ENCODE results near the gene KCNIP3. TPM values are rescaled to one million over a fixed set of nuclear protein-coding genes. Genes with fewer than 3 reads are reported as not detected.

KCNIP3 gene
- total and polyA plus RNA-seq, 9 of the 15 experiments (the other 6 are each of a cell fraction or from before 2014, with no cell fraction given) = 0.04 TPM; not detected in 8

- H3K9me3 ChIP-seq (replicated peaks; ENCODE audit: control insufficient read depth, insufficient read depth, low read depth, low read length) = no peaks in the 10 kb centered on the region
- FAIRE-seq = no peak
- no peak overlapping the region for H3K4me3 ChIP-seq
- ChIA-PET CTCF (ENCODE audit: low intra/inter-chr PET ratio) (no interaction called here), POLR2A (interaction anchor here (0.5 kb wide), 1 partner anchor 10 kb away, joined by 3 read pairs; no protein-coding TSS in a partner anchor)
- no peaks in the 10 kb centered on the region for H3K79me2 ChIP-seq (ENCODE audit: control insufficient read depth, insufficient read depth, low read length)
- no peaks in the 10 kb centered on the region for H3K9me1 ChIP-seq (ENCODE audit: control insufficient read depth, insufficient read depth, low read length)
- no peak overlapping the region for H3K27ac ChIP-seq (ENCODE audit: extremely low read depth, low read depth, low read length)
- H3K4me1 ChIP-seq (replicated peaks in 1 of 2; ENCODE audit: control insufficient read depth in 2 of 2, insufficient read depth in 2 of 2, low read length in 2 of 2) = peaks cover 0 to 12% of the 10 kb centered on the region in 2 experiments; a peak in 2 of 5 replicates
- no peaks in the 10 kb centered on the region for H3K36me3 ChIP-seq (ENCODE audit: control insufficient read depth, insufficient read depth, low read length)
- no peak overlapping the region for H3K4me2 ChIP-seq (ENCODE audit: insufficient read depth, low read length)
- ATAC-seq = no peak
- intact Hi-C loops (cut with micrococcal nuclease) = no loop called here
- H3K9ac ChIP-seq (ENCODE audit: insufficient read depth in 1 of 2, low read depth in 2 of 2, low read length in 2 of 2) = peak overlapping the region in 1 of 2 experiments; percentile 36; a peak in 1 of 4 replicates
- no peak overlapping the region for H2AFZ ChIP-seq (ENCODE audit: low read depth, low read length)
- H3K27me3 ChIP-seq (ENCODE audit: control insufficient read depth in 2 of 2, insufficient read depth in 2 of 2, low read length in 2 of 2) = peaks cover 23 to 47% of the 10 kb centered on the region in 2 experiments; a peak in 4 of 5 replicates
- in situ Hi-C loops (cut with MboI) = loop anchor here (10.0 kb wide), 1 partner anchor 643 kb away; the partner anchor contains the start of gene GPAT2
- H4K20me1 ChIP-seq (replicated peaks; ENCODE audit: control insufficient read depth, insufficient read depth, low read length) = no peaks in the 10 kb centered on the region
- no TSS peak for BruUV-seq (replicated peaks)
- DNase-seq (ENCODE audit: extremely low read depth in 1 of 4, low spot score in 3 of 4) = no peak
- no peak for TF ChIP-seq ZNF146 (CRISPR knock-in tag; IDR thresholded peaks at IDR 0.05; ENCODE audit: unreplicated experiment)
- TF ChIP-seq, protein P1, sequence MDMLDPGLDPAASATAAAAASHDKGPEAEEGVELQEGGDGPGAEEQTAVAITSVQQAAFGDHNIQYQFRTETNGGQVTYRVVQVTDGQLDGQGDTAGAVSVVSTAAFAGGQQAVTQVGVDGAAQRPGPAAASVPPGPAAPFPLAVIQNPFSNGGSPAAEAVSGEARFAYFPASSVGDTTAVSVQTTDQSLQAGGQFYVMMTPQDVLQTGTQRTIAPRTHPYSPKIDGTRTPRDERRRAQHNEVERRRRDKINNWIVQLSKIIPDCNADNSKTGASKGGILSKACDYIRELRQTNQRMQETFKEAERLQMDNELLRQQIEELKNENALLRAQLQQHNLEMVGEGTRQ (CRISPR knock-in tag; IDR thresholded peaks at IDR 0.05) = peak; percentile 47; the same call in 1 of the 2 replicates
- peak; percentile 53; the same call in 1 of the 2 replicates for TF ChIP-seq USF1 (CRISPR knock-in tag; IDR thresholded peaks at IDR 0.05)
- no peak for TF ChIP-seq ZBTB43 (CRISPR knock-in tag; IDR thresholded peaks at IDR 0.05)
- TF ChIP-seq, protein P2, sequence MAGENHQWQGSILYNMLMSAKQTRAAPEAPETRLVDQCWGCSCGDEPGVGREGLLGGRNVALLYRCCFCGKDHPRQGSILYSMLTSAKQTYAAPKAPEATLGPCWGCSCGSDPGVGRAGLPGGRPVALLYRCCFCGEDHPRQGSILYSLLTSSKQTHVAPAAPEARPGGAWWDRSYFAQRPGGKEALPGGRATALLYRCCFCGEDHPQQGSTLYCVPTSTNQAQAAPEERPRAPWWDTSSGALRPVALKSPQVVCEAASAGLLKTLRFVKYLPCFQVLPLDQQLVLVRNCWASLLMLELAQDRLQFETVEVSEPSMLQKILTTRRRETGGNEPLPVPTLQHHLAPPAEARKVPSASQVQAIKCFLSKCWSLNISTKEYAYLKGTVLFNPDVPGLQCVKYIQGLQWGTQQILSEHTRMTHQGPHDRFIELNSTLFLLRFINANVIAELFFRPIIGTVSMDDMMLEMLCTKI (IDR thresholded peaks at IDR 0.05; ENCODE audit: partially characterized antibody) = no peak
- WGBS (ENCODE audit: insufficient coverage, low coverage, missing lambda C conversion rate) = 7% methylated on average over 7 of the region's 8 CpGs
These were observed 94.6 kb downstream of the KCNIP3 start for GRCh38 chr2:95391641-95392310.

Measured in K562 (cell line).